Left colon (tissue), 2 donors: Measurements from ENCODE around the gene TMEM115. TPM values are rescaled to one million over a fixed set of nuclear protein-coding genes. Genes with fewer than 3 reads are reported as not detected.

Source experiments
- ATAC-seq: fragments of 200-7000 bp; cut with Tn5 transposase; one replicate; pipeline ENCODE4 v1.9.1; 2020; ENCODE audit warnings: mild to moderate bottlenecking, moderate library complexity
- DNase-seq, 2 donors: peaks; one replicate each; pipeline ENCODE4 v3.0.0-alpha.2; 2020
- intact Hi-C, 2 donors: fragments of 100-400 bp; cut with DNase I in 1 of 2; cut with micrococcal nuclease in 1 of 2; formaldehyde crosslinking; loops; one replicate each; pipeline versions ENCODE4 v1.11.2 to v1.14.0; 2022; cut with DNase I, micrococcal nuclease
- long read RNA-seq: library from polyadenylated mRNA; unstranded; transcript quantifications from one replicate; pipeline ENCODE4 v2.0.0, GENCODE V29; 2021
- total RNA-seq, 2 donors: library from RNA; stranded (reverse); fragmentation: NEBNext Ultra II Directional; extraction: Animal tissue kit (Norgen Biotek cat#: 25700); gene quantifications; one replicate each; pipeline ENCODE4 v1.2.1, GENCODE V29; 2021
- donor health status: DM: no; HTN: no; CAD: no.
- donor health status: DM: yes; HTN: yes; CAD: no.

Gene TMEM115
- 10 to 100 TPM; 44.6 to 48.3 TPM for total RNA-seq
- long read RNA-seq, transcript TMEM115-201 (2 exons, 2,197 nt): major isoform, 158 of 166 reads
- long read RNA-seq, partial matches to known transcripts: 2 of 166 reads
- long read RNA-seq, other reads (novel, unspliced or antisense): 6 of 166 reads

- ATAC-seq (peak; percentile 87), DNase-seq (peak; percentile 95 to 99)
- intact Hi-C loops: loop anchor here in 1 of 2 donors (10.0 kb wide), 1 partner anchor 196 kb away; no protein-coding TSS in a partner anchor
These were observed at the start of gene TMEM115 for GRCh38 chr3:50358911-50359759. Gene TMEM115, minus strand, starts transcription at chr3:50359521. Its CDS starts 458 bp downstream, at chr3:50359063.

- DNase-seq: no peak
- no peak for ATAC-seq
- intact Hi-C loops: no loop called here
These were observed 49.2 kb upstream of the TMEM115 start for GRCh38 chr3:50408443-50408944.

GRCh38 chr3:50406487-50406886 is 47.2 kb upstream of the TMEM115 start:
- DNase-seq (no peak), ATAC-seq (no peak)
- intact Hi-C loops: no loop called here

- intact Hi-C loops: no loop called here
- peak in 1 of 2 donors; percentile 19 for DNase-seq
- ATAC-seq: no peak
These were observed 45.9 kb upstream of the TMEM115 start for GRCh38 chr3:50405249-50405648.

GRCh38 chr3:50401978-50402595 is 42.8 kb upstream of the TMEM115 start:
- intact Hi-C loops: no loop called here
- DNase-seq: peak in 1 of 2 donors; percentile 38

GRCh38 chr3:50396502-50396901 is 37.2 kb upstream of the TMEM115 start:
- intact Hi-C loops: no loop called here
- DNase-seq (no peak), ATAC-seq (no peak)

More at GRCh38 chr3:50401978-50402595, 42.8 kb upstream of the TMEM115 start:
- peak; percentile 77 for ATAC-seq

GRCh38 chr3:50395070-50395860 is 35.9 kb upstream of the TMEM115 start:
- intact Hi-C loops: no loop called here
- no peak for ATAC-seq
- DNase-seq: no peak

GRCh38 chr3:50393061-50393460 is 33.7 kb upstream of the TMEM115 start:
- intact Hi-C loops: no loop called here
- no peak for DNase-seq
- no peak for ATAC-seq

GRCh38 chr3:50392101-50392715 is 32.9 kb upstream of the TMEM115 start:
- DNase-seq: no peak
- intact Hi-C loops: no loop called here
- ATAC-seq: no peak

GRCh38 chr3:50390508-50391224 is 31.3 kb upstream of the TMEM115 start:
- DNase-seq (peak; percentile 38 to 56), ATAC-seq (peak; percentile 83)
- intact Hi-C loops: no loop called here

GRCh38 chr3:50389414-50389767 is 30.1 kb upstream of the TMEM115 start:
- no peak for DNase-seq
- intact Hi-C loops: no loop called here
- no peak for ATAC-seq

- intact Hi-C loops: no loop called here
- no peak for ATAC-seq
These were observed 29.5 kb upstream of the TMEM115 start for GRCh38 chr3:50388720-50389413.

GRCh38 chr3:50388016-50388719 is 28.8 kb upstream of the TMEM115 start:
- ATAC-seq (peak; percentile 39), DNase-seq (no peak)
- intact Hi-C loops: no loop called here

More at GRCh38 chr3:50388720-50389413, 29.5 kb upstream of the TMEM115 start:
- DNase-seq: no peak

GRCh38 chr3:50385754-50386153 is 26.4 kb upstream of the TMEM115 start:
- intact Hi-C loops: no loop called here
- DNase-seq (no peak), ATAC-seq (no peak)

- ATAC-seq: no peak
- no peak for DNase-seq
These were observed 24.4 kb upstream of the TMEM115 start for GRCh38 chr3:50383750-50384149.

GRCh38 chr3:50382722-50383121 is 23.4 kb upstream of the TMEM115 start:
- DNase-seq (no peak), ATAC-seq (no peak)
- intact Hi-C loops: no loop called here

More at GRCh38 chr3:50383750-50384149, 24.4 kb upstream of the TMEM115 start:
- intact Hi-C loops: no loop called here

- DNase-seq (no peak), ATAC-seq (no peak)
- intact Hi-C loops: no loop called here
These were observed 22.1 kb upstream of the TMEM115 start for GRCh38 chr3:50381383-50381782.
